ENCODE results near the gene TBC1D1. TPM values are rescaled to one million over a fixed set of nuclear protein-coding genes. Genes with fewer than 3 reads are reported as not detected.
A peak's percentile ranks its signal among the peaks of the same experiment; 100 is the strongest.

Gene TBC1D1
- total RNA-seq, 1 donor from 2014 or later: 121 TPM

DNA sequence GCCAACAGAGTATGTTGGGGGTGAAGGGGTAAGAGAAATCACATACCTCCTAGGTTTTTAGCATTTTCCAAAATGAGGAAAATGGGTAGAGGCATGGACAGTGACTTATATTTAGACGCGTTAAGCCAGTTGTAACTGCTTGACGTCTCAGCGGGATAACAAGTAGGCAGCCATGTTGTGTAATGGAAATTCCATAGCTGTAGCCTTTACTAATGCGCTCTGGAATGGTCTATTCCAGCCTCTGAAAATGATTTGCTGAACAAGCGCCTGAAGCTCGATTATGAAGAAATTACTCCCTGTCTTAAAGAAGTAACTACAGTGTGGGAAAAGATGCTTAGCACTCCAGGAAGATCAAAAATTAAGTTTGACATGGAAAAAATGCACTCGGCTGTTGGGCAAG lies 204.8 kb downstream of the TBC1D1 start:
- DNase-seq (ENCODE audit: low read depth, low spot score): no peak

GRCh38 chr4:38097818-38098217 lies 206.9 kb downstream of the TBC1D1 start:
- no peak for DNase-seq (ENCODE audit: low read depth, low spot score)

- DNase-seq (ENCODE audit: low read depth, low spot score): no peak
Observed at GRCh38 chr4:38099020-38099600, 208.2 kb downstream of the TBC1D1 start.

GRCh38 chr4:38099908-38100407 lies 209.1 kb downstream of the TBC1D1 start:
- DNase-seq (ENCODE audit: low read depth, low spot score): peak; percentile 46

GRCh38 chr4:38100474-38101255 lies 209.8 kb downstream of the TBC1D1 start:
- DNase-seq (ENCODE audit: low read depth, low spot score): no peak

GRCh38 chr4:38101563-38101962 lies 210.7 kb downstream of the TBC1D1 start:
- no peak for DNase-seq (ENCODE audit: low read depth, low spot score)

GRCh38 chr4:38102957-38103588 lies 212.2 kb downstream of the TBC1D1 start:
- DNase-seq (ENCODE audit: low read depth, low spot score): no peak

DNA sequence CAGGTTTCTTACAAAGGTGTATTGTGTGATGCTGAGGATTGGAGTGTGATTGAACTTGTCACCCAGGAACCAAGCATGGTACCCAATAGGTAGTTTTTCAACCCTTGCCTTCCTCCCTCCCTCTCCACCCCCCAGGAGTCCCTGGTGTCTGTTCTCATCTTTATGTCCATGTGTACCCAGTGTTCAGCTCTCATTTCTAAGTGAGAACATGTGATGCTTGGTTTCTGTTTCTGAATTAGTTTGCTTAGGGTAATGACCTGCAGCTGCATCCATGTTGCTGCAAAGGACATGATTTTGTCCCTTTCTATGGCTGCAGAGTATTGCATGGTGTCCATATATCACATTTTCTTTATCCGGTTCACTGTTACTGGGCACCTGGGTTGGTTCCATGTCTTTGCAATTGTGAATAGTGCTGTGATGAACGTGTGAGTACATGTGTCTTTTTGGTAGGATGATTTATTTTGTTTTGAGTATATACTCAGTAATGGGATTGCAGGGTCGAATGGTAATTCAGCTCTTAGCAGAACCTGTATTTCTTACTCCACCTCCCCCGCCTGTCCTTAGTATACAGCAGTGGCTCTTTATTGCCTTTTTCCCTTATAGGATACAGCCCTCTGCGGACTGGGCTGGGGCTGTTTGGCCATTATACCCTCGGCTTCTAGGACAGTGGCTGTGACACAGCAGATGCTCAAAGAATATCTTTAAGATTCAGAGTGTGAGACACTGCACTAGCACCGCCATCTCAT lies 214.8 kb downstream of the TBC1D1 start:
- no peak for DNase-seq (ENCODE audit: low read depth, low spot score)

DNA sequence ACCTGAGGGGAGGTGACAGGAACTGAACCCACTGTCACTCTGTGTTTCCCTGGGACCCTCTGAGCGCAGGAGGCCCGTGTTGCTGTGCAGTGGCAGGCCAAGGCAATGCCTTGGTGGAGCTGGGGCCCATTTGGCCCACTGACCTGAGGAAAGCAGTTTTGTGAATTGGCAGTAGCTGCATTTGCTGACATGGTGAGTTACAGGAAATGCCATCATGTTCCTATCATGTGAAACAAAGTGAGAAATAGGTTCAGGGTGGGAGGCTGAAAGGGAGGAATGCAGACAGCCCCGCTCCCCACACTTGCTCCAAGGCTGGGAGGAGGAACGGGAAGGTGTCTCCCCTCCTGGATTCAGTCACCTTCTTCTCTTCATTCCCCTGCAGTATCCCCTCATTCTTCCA lies 215.4 kb downstream of the TBC1D1 start:
- DNase-seq (ENCODE audit: low read depth, low spot score): peak; percentile 30

GRCh38 chr4:38106886-38107514 lies 216.1 kb downstream of the TBC1D1 start:
- no peak for DNase-seq (ENCODE audit: low read depth, low spot score)

GRCh38 chr4:38107818-38108217 lies 216.9 kb downstream of the TBC1D1 start:
- no peak for DNase-seq (ENCODE audit: low read depth, low spot score)

DNA sequence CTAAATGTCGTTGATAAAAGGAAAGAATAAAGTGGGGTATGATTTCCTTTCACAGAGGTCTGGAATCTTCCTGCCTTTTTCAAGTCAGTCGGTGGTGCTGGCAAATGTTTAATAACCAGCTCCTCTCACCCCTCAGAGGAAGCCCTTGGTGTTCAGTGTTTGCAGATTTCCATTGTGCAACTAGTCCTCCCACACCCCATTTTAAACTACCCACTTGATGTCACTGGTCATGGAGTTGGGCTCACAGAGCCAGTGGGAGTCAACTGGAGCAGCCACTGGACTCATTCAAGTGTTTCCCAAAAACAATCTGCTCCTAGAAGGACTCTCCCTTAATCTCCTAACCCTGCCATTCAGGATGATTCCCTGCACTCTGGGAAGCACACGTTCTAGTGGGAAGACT lies 218.5 kb downstream of the TBC1D1 start:
- DNase-seq (ENCODE audit: low read depth, low spot score): no peak

DNA sequence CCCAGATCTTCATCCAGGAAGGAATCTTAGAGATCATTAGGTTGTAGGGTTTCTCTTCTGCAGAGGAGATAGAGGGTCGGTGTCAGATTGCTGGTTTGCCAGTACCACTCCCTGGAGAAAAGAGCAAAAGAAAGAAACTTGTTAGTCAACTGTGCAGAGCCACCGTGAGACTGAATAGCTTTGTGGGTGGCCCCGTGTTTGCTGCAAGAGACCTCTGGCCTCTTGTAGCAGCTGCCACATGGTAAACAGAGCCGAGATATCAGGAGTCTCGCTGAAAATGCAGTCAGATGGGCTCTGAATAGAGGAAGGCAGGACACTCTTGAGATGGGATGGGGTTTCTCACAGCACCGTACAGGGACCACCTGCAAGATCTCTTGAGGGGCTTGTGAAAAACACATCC lies 219.0 kb downstream of the TBC1D1 start:
- no peak for DNase-seq (ENCODE audit: low read depth, low spot score)

DNA sequence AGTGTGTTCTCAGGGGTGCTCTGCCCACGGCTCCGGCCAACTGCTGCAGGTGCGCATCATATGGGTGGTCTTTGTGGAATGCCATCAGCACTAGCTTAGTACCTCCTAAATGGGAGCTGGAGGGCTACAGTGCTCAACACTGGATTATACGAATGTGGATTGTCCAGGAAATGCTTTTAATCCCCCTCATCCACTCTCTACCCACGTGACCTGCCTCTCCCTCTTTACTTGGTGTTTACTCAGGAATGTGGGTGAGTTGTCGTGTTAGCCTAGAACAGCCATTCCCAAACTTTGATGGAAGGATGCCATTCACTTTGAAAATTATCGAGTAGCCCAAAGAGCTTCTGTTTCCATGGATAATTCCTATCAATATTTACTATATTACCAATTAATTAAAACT lies 220.1 kb downstream of the TBC1D1 start:
- no peak for DNase-seq (ENCODE audit: low read depth, low spot score)

- DNase-seq (ENCODE audit: low read depth, low spot score): no peak
Observed at GRCh38 chr4:38111717-38112116, 220.8 kb downstream of the TBC1D1 start.

GRCh38 chr4:38113132-38113531 lies 222.2 kb downstream of the TBC1D1 start:
- DNase-seq (ENCODE audit: low read depth, low spot score): no peak

DNA sequence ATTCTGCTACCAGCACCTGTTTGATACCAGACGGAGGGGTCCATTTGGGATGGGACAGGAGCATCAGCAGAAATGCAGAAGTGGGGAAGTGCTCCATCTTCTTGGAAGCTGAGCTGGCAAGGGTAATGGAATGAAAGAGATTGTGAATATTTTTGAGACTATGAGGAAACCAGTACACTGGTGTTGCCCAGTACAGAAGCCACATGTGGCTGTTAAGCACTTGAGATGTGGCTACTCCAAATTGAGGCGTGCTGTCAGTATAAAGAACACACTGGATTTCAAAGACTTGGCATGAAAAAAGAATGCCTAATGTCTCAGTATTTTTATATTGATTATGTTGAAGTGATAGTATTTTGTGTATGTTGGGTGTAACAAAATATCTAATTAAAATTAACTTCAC lies 222.7 kb downstream of the TBC1D1 start:
- DNase-seq (ENCODE audit: low read depth, low spot score): no peak

DNA sequence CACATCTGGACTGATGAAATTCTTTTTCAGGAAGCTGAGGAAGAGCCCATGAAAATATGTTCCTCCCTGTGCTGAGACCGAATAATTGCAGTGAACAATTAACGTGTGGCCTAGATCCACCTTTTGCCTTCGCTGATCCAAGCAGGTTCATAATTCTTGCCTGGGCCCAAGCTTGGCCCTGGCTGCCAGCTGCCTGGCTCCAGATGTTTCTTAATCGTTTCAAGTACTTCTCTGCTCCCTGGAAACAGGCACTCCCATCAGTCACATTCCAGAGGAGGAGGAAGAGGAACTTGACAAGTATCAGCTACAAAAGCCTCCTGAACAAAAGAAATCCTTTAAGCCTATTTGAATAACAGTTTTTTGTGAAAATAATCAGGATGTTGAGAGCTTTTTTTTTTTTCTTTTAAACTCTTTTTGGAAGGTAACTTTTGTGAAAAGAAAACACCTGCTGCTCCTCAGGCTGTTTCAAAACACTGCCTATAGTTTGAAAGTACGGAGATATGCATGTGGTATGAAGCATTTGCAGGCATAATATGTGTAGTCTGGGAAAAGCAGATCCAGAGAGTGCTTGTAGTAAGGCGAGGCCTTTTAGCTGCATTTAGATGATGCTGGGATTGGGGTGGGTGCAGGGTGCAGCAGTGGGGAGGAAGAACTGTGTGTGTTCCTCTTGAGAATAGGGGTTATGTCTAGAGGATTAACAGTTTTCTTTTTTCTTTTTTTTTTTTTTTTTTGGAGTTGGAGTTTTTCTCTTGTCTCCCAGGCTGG lies 223.7 kb downstream of the TBC1D1 start:
- DNase-seq (ENCODE audit: low read depth, low spot score): no peak

DNA sequence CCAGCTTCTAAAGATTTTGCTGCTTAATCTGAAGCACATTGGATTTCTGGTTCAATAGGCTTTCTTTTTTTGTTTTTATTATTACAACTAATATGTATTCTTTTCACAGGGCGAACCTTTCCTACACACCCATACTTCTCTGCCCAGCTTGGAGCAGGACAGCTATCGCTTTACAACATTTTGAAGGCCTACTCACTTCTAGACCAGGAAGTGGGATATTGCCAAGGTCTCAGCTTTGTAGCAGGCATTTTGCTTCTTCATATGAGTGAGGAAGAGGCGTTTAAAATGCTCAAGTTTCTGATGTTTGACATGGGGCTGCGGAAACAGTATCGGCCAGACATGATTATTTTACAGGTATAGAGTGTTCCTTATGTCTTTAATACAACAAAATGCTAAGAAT lies 224.7 kb downstream of the TBC1D1 start:
- no peak for DNase-seq (ENCODE audit: low read depth, low spot score)

GRCh38 chr4:38117591-38117990 lies 226.7 kb downstream of the TBC1D1 start:
- no peak for DNase-seq (ENCODE audit: low read depth, low spot score)
